Effector memory CD8-positive, alpha-beta T cell (primary cell): ENCODE data around the gene SLC34A1.

Experiments
- ATAC-seq: fragments of 150-1000 bp; cut with Tn5 transposase; replicated peaks from 2 replicates; pipeline ENCODE4 v1.10.0; 2021; ENCODE audit warnings: mild to moderate bottlenecking, moderate library complexity
- DNase-seq, 3 experiments: peaks; one replicate each; pipeline ENCODE4 v3.0.0; 2021
- H3K27ac Mint-ChIP-seq, 2 donors: one replicate each; pipeline ENCODE4 v1.8.0; 2022; ENCODE audit warnings: mild to moderate bottlenecking in 2 of 2, mixed read lengths in 2 of 2, moderate library complexity in 2 of 2
- H3K27me3 Mint-ChIP-seq, 2 donors: one replicate each; pipeline ENCODE4 v1.8.0; 2022; ENCODE audit warnings: mixed read lengths in 2 of 2
- H3K36me3 Mint-ChIP-seq: one replicate; pipeline ENCODE4 v1.8.0; 2022; ENCODE audit warnings: mild to moderate bottlenecking, moderate library complexity, mixed read lengths; ENCODE audit not compliant: insufficient read depth
- H3K4me1 Mint-ChIP-seq, 2 donors: one replicate each; pipeline ENCODE4 v1.8.0; 2022; ENCODE audit warnings: low read depth in 2 of 2, mixed read lengths in 2 of 2
- H3K4me3 Mint-ChIP-seq, 2 donors: one replicate each; pipeline ENCODE4 v1.8.0; 2022; ENCODE audit warnings: mild to moderate bottlenecking in 2 of 2, mixed read lengths in 2 of 2, moderate library complexity in 2 of 2
- H3K9me3 Mint-ChIP-seq, 2 donors: one replicate each; pipeline ENCODE4 v1.8.0; 2022; ENCODE audit warnings: mixed read lengths in 2 of 2

Gene SLC34A1

GRCh38 chr5:177443144-177443983 lies 59.1 kb downstream of the SLC34A1 start:
- Mint-ChIP-seq H3K9me3 (no peaks in the 10 kb centered on the region), H3K27me3 (no peaks in the 10 kb centered on the region), H3K36me3 (peaks cover 75% of the 10 kb centered on the region), H3K4me3 (peak overlapping the region in 1 of 2 donors; percentile 33), H3K27ac (peak overlapping the region; percentile 92 to 97), H3K4me1 (peaks cover 44 to 49% of the 10 kb centered on the region in 2 donors)
- DNase-seq: no peak
- ATAC-seq: no peak

- H3K9me3 Mint-ChIP-seq: no peaks in the 10 kb centered on the region
- peaks cover 48 to 51% of the 10 kb centered on the region in 2 donors for H3K4me1 Mint-ChIP-seq
- peaks cover 71% of the 10 kb centered on the region for H3K36me3 Mint-ChIP-seq
- H3K27ac Mint-ChIP-seq: peak overlapping the region; percentile 92 to 97
- H3K4me3 Mint-ChIP-seq: peak overlapping the region; percentile 8 to 69
- H3K27me3 Mint-ChIP-seq: no peaks in the 10 kb centered on the region
- ATAC-seq: peak; percentile 26
- no peak for DNase-seq
Observed at GRCh38 chr5:177444106-177445051, 60.1 kb downstream of the SLC34A1 start.

GRCh38 chr5:177445052-177445916 lies 61.0 kb downstream of the SLC34A1 start:
- no peak for DNase-seq
- H3K36me3 Mint-ChIP-seq: peaks cover 70% of the 10 kb centered on the region
- no peaks in the 10 kb centered on the region for H3K27me3 Mint-ChIP-seq
- peak overlapping the region; percentile 92 to 97 for H3K27ac Mint-ChIP-seq
- peaks cover 40 to 42% of the 10 kb centered on the region in 2 donors for H3K4me1 Mint-ChIP-seq
- peak overlapping the region; percentile 69 to 82 for H3K4me3 Mint-ChIP-seq
- no peaks in the 10 kb centered on the region for H3K9me3 Mint-ChIP-seq
- peak; percentile 23 for ATAC-seq

GRCh38 chr5:177445917-177446199 lies 61.6 kb downstream of the SLC34A1 start:
- Mint-ChIP-seq H3K4me1 (peaks cover 42 to 44% of the 10 kb centered on the region in 2 donors), H3K9me3 (no peaks in the 10 kb centered on the region), H3K36me3 (peaks cover 71% of the 10 kb centered on the region), H3K4me3 (peak overlapping the region; percentile 69 to 82), H3K27me3 (no peaks in the 10 kb centered on the region), H3K27ac (peak overlapping the region; percentile 92 to 97)
- no peak for ATAC-seq
- DNase-seq: no peak

GRCh38 chr5:177446200-177447065 lies 62.2 kb downstream of the SLC34A1 start, which contains the start of gene PRR7:
TSS of gene PRR7 (plus strand) at chr5:177446814. CDS start at chr5:177455068, 8,254 bp downstream.
- ATAC-seq (peak; percentile 58), DNase-seq (peak; percentile 74 to 78 (median 77))
- Mint-ChIP-seq H3K4me1 (peaks cover 43 to 44% of the 10 kb centered on the region in 2 donors), H3K36me3 (peaks cover 66% of the 10 kb centered on the region), H3K27me3 (no peaks in the 10 kb centered on the region), H3K27ac (peak within 1 kb of the TSS; percentile 92 to 97), H3K4me3 (peak within 1 kb of the TSS; percentile 69 to 82), H3K9me3 (no peaks in the 10 kb centered on the region)

- Mint-ChIP-seq H3K4me1 (peaks cover 42 to 47% of the 10 kb centered on the region in 2 donors), H3K27ac (peak overlapping the region in 1 of 2 donors; percentile 74), H3K27me3 (no peaks in the 10 kb centered on the region), H3K36me3 (peaks cover 64% of the 10 kb centered on the region), H3K9me3 (no peaks in the 10 kb centered on the region), H3K4me3 (peak overlapping the region; percentile 54 to 67)
- peak; percentile 74 to 81 (median 79) for DNase-seq
- ATAC-seq: peak; percentile 58
Observed at GRCh38 chr5:177447066-177447610, 62.9 kb downstream of the SLC34A1 start.

DNA sequence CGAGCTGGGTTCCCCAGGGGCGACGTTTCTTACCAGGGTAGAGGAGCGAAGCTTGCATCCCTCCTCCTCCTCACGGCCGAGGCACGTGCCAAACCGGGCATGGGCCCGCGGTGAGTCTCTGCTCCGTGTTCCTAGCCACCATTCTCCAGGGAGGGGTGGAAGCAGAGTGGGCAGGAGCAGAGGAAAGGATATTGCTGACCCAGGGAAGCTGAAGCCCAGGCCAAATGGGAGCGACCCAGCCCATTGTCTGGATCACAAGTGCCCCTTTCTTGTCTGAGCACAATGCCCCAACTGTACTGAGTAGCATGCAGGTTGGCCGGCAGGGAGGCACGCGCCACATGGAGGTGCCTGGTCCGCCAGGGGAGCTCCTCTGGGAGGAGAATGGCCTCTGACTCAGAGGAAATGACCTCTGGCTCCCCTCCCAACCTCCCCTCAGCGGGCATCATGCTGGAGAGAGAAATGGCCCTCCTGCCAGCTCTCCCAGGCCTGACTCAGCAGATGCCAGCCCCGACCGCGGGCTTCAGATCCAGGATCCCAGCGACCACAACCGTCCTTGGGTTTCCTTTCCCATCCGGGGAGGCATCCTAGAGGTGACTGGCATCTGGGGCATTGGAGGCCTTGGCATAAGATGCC lies 63.5 kb downstream of the SLC34A1 start:
- Mint-ChIP-seq H3K27me3 (no peaks in the 10 kb centered on the region), H3K36me3 (peaks cover 64% of the 10 kb centered on the region), H3K4me3 (peak overlapping the region; percentile 54 to 67), H3K27ac (peak overlapping the region; percentile 58 to 74), H3K4me1 (peaks cover 43 to 44% of the 10 kb centered on the region in 2 donors), H3K9me3 (no peaks in the 10 kb centered on the region)
- DNase-seq (no peak), ATAC-seq (no peak)
